M059J (cell line): ENCODE data around the gene GNG7. TPM values are rescaled to one million over a fixed set of nuclear protein-coding genes. Genes with fewer than 3 reads are reported as not detected.
"Not testable (repeated sequence)": the region's sequence is repeated elsewhere in the genome, so short reads cannot be mapped to it uniquely, and the experiment has no call there.

Experiments
- DNase-seq: peaks from one replicate; pipeline ENCODE4 v3.0.0-alpha.2; 2012; ENCODE audit warnings: low read depth
- total RNA-seq: library from RNA; depleted of rRNA; stranded (reverse); fragments of >200 nt; shearing (Covaris generic); gene quantifications from 2 replicates; pipeline ENCODE4 v1.2.3, GENCODE V29; 2014

The GNG7 gene
- total RNA-seq, 1 experiment from 2014 or later = not detected

DNA sequence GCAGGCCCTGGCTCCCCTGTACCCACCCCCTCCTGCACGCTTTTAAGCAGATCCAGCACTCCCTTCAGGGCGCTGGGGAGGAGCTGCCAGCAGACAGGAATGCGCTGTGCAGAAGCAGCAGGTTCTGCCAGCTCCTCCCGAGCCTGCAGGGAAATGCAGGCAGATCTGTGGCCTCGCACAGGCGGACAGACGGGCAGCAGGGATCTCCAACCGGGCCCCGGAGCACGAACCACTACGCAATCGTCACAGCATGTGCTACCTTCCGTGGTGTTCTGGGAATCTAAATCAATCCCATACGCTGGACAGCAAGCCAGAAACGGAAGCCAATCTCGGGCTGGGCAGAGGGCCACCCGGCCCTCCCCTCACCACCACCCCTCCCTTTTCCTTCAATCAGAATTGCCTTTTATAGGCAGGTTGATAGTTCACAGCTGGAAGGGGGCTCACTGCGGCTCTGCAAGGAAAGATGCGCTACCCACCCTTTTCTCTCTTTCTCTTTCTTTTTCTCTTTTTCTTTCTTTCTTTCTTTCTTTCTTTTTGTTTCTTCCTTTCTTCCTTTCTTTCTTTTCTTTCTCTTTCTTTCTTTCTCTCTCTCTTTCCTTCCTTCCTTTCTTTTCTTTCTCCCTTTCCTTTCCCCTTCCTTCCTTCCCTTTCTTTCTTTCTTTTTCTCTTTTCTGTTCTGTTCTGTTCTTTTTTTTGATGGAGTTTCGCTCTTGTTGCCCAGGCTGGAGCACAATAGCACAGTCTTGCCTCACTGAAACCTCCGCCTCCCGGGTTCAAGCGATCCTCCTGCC, 99.9 kb downstream of the GNG7 start:
- DNase-seq = peak; percentile 89

GRCh38 chr19:2600914-2601870, 101.3 kb downstream of the GNG7 start:
- DNase-seq = no peak

- DNase-seq = no peak
Observed at GRCh38 chr19:2594319-2594718, 108.2 kb downstream of the GNG7 start.

DNA sequence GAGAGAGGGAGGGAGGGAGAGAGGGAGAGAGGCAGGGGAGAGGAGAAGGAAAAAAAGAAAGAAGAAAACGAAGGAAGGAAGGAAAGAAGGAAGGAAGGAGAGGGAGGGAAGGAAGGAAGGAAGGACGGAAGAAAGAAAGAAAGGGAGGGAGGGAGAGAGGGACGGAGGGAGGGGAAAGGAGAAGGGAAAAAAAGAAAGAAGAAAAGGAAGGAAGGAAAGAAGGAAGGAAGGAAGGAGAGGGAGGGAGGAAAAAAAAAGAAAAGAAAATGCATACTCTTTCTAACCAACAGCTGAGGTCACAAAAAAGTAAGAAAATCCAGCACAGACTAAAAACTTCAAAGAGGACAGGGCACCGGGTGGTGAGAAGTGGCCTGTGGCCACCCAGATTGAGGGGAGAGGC, 109.7 kb downstream of the GNG7 start:
- DNase-seq = no peak

DNA sequence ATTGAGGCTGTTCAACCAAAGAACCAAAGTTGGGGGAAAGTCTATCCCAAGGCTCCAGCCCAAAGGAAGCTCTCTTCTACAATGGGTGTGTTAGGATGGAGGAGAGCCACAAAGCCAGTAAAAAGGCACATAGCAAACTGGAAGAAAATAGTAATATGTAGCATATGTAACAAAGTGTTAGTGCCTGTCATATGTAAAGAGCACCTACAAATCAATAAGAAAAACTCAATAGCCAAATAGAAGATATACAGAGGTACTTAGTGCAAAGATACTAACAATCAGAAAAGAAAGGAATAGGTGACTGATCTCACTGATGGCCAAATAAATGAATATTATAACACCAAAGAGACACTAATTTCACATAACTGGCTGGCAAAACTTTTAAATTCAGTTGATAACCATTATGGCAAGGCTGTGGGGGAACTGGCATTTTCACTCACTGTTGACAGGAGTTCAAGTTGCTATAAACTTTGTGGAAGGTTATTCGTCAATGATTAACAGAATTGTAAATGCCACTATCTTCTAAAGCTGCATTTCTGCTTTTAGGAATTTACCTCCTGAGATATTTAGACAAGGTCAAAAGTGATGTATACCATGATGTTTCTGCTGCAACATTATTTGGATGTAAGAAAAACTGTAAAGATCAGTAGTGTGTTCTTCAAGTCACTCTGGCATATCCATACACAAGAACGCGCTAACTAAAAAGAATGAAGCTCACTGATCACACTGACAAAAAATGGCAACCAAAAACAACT, 110.8 kb downstream of the GNG7 start:
- DNase-seq = no peak

DNA sequence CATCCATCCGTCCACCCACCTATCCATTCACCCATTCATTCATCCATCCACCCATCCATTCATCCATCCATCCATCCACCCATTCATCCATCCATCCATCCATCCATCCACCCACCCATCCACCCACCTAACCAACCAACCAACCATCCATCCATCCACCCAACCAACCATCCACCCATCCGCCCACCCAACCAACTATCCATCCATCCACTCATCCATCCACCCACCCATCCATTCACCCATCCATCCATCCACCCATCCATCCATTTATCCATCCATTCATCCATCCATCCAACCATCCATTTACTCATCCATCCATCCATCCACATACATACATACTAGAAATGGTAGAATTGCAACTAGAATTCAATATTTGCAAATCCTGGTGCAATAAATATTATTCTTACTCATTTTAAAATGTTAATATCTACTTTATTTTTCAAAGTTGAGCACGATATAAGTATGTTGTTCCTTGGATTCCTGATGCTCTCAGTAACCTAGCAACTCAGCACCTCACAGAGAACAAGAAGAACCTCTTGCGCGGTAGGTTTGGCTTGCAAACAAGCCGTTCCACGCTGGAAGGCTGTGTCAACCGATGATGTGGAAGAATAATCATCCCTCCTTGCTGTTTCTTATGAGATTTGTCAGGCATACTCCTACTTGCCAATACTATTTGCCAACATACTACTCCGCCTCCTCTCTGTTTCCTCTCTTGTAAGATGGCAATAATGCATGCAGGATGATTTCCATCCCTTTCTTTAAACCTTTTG, 111.7 kb downstream of the GNG7 start:
- DNase-seq = no peak

GRCh38 chr19:2589441-2589840, 113.1 kb downstream of the GNG7 start:
- DNase-seq = no peak

GRCh38 chr19:2588081-2588777, 114.3 kb downstream of the GNG7 start:
- no peak for DNase-seq

- no peak for DNase-seq
Observed at GRCh38 chr19:2587001-2587719, 115.3 kb downstream of the GNG7 start.

DNA sequence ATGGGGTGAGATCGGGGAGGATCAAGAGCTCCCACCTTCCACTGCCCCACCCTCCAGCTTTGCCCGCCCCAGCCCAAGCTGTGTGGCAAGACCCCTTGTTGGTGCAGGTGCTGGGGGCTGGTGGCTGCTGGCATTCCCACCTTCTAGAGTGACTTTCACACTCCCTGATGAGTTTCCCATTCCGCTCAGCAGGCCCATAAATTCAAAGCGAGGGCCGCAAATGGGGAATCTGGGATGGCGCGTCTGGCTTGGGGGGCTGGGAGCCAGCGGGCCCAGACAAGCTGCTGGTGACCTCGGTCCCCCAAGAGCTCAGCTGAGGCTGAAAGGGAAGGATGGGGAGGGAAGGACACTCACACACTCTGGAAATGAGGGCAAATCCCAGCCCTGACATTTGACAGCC, 116.3 kb downstream of the GNG7 start:
- DNase-seq = no peak

DNA sequence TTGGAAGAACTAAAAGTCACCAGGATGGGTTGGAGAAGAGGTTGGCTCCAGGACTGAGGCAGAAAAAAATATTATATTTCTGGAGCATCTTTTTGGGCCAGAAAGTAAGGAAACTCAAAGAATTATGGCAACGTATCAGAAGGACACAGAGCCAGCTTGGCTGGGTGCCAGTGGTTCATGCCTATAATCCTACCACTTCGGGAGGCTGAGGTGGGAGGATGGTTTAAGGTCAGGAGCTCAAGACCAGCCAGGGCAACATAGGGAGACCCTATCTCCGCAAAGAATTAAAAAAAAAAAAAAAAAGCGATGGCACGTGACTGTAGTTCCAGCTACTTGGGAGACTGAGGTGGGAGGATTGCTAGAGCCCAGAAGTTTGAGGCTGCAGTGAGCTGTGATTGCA, 118.5 kb downstream of the GNG7 start:
- no peak for DNase-seq

DNA sequence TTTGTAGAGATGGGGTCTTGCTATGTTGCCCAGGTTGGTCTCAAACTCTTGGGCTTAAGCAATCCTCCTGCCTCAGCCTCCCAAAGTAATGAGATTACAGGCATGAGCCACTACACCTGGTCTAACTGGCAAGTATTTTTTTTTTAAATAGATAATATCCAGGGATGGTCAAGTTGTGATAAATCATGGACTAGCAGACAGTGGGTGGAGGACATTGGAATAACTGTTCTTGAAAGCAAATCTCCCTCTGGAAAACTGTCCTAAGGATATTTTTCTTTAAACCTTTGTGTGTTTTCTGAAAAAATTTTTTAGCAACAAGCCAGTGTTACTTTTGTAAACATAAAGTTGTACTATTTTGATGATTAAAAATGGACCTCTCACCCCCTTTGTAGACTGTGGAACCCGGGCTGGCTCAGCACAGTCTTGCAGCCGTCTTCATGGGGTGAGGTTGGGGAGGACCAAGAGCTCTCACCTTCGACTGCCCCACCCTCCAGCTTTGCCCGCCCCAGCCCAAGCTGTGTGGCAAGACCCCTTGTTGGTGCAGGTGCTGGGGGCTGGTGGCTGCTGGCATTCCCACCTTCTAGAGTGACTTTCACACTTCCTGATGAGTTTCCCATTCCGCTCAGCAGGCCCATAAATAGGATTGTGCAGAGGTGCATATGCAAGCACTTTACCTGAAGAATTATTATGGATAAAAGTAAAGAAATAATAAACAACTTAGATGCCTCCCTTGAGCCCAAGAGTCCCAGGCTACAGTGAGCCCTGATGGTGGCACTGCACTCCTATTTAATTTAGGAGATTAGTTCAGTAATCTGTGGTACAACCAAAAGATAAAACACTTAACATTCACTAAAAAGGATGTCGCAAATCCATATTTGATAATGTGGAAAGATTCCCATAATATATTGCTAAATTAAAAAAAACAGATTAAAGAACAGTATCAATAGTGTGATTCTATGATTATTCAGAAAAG, 119.2 kb downstream of the GNG7 start:
- no peak for DNase-seq

DNA sequence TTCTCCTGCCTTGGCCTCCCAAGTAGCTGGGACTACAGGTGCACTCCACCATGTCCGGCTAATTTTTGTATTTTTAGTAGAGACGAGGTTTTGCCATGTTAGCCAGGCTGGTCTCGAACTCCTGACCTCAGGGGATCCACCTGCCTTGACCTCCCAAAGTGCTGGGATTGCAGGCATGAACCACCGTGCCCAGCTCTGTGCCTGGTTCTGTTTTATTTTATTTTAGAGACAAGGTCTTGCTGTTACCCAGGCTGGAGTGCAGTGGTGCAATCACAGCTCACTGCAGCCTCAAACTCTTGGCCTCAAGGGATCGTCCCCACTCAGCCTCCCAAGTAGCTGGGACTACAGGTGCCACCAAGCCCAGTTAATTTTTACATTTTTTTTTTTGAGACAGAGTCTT, 122.1 kb downstream of the GNG7 start:
- DNase-seq = not testable (repeated sequence)

GRCh38 chr19:2579678-2580280, 122.7 kb downstream of the GNG7 start:
- no peak for DNase-seq

- peak; percentile 95 for DNase-seq
Observed at GRCh38 chr19:2578901-2579677, 123.4 kb downstream of the GNG7 start.

GRCh38 chr19:2578391-2578890, 124.1 kb downstream of the GNG7 start:
- DNase-seq = peak; percentile 87

GRCh38 chr19:2577722-2578335, 124.7 kb downstream of the GNG7 start:
- no peak for DNase-seq
